Glutamatergic neuron (in vitro differentiated cells): Measurements from ENCODE around the gene ITGAE. TPM values are rescaled to one million over a fixed set of nuclear protein-coding genes. Genes with fewer than 3 reads are reported as not detected.

ENCODE experiments used
- DNase-seq: peaks from one replicate; pipeline ENCODE4 v3.0.0; 2022
- H3K27ac Mint-ChIP-seq: one replicate; pipeline ENCODE4 v1.8.0; 2020; ENCODE audit warnings: mild to moderate bottlenecking, mixed read lengths, inconsistent platforms; ENCODE audit not compliant: unreplicated experiment
- H3K27me3 Mint-ChIP-seq: one replicate; pipeline ENCODE4 v1.8.0; 2020; ENCODE audit warnings: mild to moderate bottlenecking, moderate library complexity, mixed read lengths, inconsistent platforms; ENCODE audit not compliant: unreplicated experiment
- H3K36me3 Mint-ChIP-seq: one replicate; pipeline ENCODE4 v1.8.0; 2020; ENCODE audit warnings: mild to moderate bottlenecking, mixed read lengths, inconsistent platforms; ENCODE audit not compliant: unreplicated experiment
- H3K4me1 Mint-ChIP-seq: one replicate; pipeline ENCODE4 v1.8.0; 2020; ENCODE audit warnings: mild to moderate bottlenecking, low read depth, mixed read lengths, inconsistent platforms; ENCODE audit not compliant: unreplicated experiment
- H3K4me3 Mint-ChIP-seq: one replicate; pipeline ENCODE4 v1.8.0; 2020; ENCODE audit warnings: mild to moderate bottlenecking, mixed read lengths, inconsistent platforms; ENCODE audit not compliant: unreplicated experiment
- H3K9me3 Mint-ChIP-seq: one replicate; pipeline ENCODE4 v1.8.0; 2020; ENCODE audit warnings: mild to moderate bottlenecking, moderate library complexity, mixed read lengths, inconsistent platforms; ENCODE audit not compliant: unreplicated experiment
- CTCF ChIP-seq: fragments of 200-600 bp; sonication (generic); IDR thresholded peaks from one replicate; pipeline ENCODE4 v1.5.0; 2021; ENCODE audit not compliant: partially characterized antibody, unreplicated experiment
- total RNA-seq: library from RNA; stranded (reverse); fragmentation: NEBNext Ultra II Directional; extraction: Animal tissue kit (Norgen Biotek cat#: 25700); gene quantifications from one replicate; pipeline ENCODE4 v1.2.1, GENCODE V29; 2021; ENCODE audit not compliant: unreplicated experiment

The ITGAE gene
- total RNA-seq, 1 donor from 2014 or later: 19.2 TPM

DNA sequence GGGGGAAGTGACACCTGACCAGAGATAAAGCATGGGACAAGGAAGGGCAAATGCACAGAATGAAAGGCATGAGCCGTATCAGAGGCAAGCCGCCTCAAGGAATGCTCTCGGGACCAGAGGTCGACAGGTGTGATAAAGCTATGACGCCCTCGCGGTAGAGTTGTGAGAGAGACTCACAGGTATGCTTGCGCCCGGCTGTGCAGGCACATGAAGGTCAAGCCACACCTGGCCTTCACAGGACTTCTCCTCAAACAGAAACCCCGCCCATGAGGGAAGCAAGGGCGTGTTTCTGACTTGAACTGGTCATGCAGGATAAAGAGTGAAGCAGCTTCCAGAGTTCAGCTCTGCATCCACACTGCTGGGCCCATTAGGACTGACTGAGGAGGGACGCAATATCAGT is 37.2 kb upstream of the ITGAE start:
- Mint-ChIP-seq H3K4me3 (no peak overlapping the region), H3K36me3 (no peaks in the 10 kb centered on the region), H3K27ac (no peak overlapping the region), H3K4me1 (no peaks in the 10 kb centered on the region), H3K9me3 (peaks cover 4% of the 10 kb centered on the region), H3K27me3 (peaks cover 1% of the 10 kb centered on the region)
- no peak for DNase-seq
- TF ChIP-seq CTCF: no peak

GRCh38 chr17:3836551-3836950 is 35.6 kb upstream of the ITGAE start:
- Mint-ChIP-seq H3K27me3 (peaks cover 1% of the 10 kb centered on the region), H3K36me3 (no peaks in the 10 kb centered on the region), H3K4me3 (no peak overlapping the region), H3K4me1 (no peaks in the 10 kb centered on the region), H3K27ac (no peak overlapping the region), H3K9me3 (peaks cover 4% of the 10 kb centered on the region)
- DNase-seq: no peak
- TF ChIP-seq CTCF: no peak

- Mint-ChIP-seq H3K4me1 (no peaks in the 10 kb centered on the region), H3K27ac (no peak overlapping the region), H3K36me3 (no peaks in the 10 kb centered on the region), H3K9me3 (peaks cover 4% of the 10 kb centered on the region), H3K4me3 (no peak overlapping the region), H3K27me3 (peaks cover 1% of the 10 kb centered on the region)
- TF ChIP-seq CTCF: no peak
- no peak for DNase-seq
These were observed 34.6 kb upstream of the ITGAE start for GRCh38 chr17:3835410-3836229.

GRCh38 chr17:3834811-3835210 is 33.8 kb upstream of the ITGAE start:
- Mint-ChIP-seq H3K4me1 (no peaks in the 10 kb centered on the region), H3K4me3 (no peak overlapping the region), H3K27ac (no peak overlapping the region), H3K9me3 (peaks cover 4% of the 10 kb centered on the region), H3K36me3 (no peaks in the 10 kb centered on the region), H3K27me3 (peaks cover 1% of the 10 kb centered on the region)
- TF ChIP-seq CTCF: no peak
- no peak for DNase-seq

DNA sequence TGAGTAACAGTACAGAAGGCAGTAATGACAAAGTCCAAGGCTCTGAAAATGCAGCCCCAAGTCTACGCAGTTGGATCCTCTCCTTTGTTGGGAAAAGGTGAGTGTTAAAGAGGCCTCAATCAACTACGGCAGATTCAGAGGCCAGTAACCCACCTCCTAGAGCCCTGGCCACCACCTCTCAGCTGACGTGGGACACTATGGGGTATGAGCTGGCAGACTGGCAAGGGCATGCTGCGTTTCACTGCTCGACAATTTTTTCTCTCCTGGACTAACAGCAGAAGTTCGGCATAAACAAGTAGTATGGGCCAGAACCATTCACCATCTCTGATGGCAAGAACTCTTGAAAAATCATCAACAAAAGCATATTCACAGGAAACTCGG is 27.9 kb upstream of the ITGAE start:
- Mint-ChIP-seq H3K4me3 (no peak overlapping the region), H3K27ac (no peak overlapping the region), H3K36me3 (no peaks in the 10 kb centered on the region), H3K27me3 (no peaks in the 10 kb centered on the region), H3K4me1 (peaks cover 2% of the 10 kb centered on the region), H3K9me3 (no peaks in the 10 kb centered on the region)
- DNase-seq: no peak
- TF ChIP-seq CTCF: no peak
